ENCODE data around the gene MSH5. TPM values are rescaled to one million over a fixed set of nuclear protein-coding genes. Genes with fewer than 3 reads are reported as not detected.

MSH5 gene
- total RNA-seq, 1 donor from 2014 or later: 8.9 TPM

DNA sequence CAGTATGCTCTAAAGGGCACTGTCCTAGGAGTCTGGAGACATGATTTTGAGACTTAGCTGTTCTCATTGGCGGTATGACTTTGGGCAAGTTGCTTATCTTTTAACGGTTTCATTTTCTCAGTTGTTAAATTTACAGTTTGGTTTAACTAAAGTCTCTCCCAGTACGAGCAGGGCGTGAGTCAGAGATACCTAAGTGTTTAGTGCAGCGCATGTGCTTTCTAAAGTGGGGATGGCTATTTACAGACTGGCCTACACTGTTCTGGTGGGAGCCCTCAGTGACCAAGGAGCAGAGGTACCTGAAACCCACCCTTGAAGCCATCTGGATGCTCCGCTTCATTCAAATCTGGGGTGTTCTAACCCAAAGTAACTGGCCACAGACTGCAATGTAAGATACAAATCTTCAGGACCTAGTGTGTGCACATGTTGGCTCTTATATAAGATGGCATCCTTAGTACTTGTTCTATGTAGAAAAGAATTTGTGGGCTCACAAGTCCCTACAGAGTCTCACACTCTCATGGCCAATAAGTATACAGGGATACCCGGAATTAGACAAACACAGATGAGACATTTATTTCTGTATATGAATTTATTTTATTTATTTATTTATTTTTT is 10.7 kb downstream of the MSH5 start:
- Histone ChIP-seq H3K36me3 (ENCODE audit: control insufficient read depth, insufficient read depth, low read length) (no peaks in the 10 kb centered on the region), H3K27me3 (ENCODE audit: control insufficient read depth, insufficient read depth, low read length) (no peaks in the 10 kb centered on the region), H3K4me3 (ENCODE audit: low read depth, low read length) (no peak overlapping the region)
- TF ChIP-seq, protein P1, sequence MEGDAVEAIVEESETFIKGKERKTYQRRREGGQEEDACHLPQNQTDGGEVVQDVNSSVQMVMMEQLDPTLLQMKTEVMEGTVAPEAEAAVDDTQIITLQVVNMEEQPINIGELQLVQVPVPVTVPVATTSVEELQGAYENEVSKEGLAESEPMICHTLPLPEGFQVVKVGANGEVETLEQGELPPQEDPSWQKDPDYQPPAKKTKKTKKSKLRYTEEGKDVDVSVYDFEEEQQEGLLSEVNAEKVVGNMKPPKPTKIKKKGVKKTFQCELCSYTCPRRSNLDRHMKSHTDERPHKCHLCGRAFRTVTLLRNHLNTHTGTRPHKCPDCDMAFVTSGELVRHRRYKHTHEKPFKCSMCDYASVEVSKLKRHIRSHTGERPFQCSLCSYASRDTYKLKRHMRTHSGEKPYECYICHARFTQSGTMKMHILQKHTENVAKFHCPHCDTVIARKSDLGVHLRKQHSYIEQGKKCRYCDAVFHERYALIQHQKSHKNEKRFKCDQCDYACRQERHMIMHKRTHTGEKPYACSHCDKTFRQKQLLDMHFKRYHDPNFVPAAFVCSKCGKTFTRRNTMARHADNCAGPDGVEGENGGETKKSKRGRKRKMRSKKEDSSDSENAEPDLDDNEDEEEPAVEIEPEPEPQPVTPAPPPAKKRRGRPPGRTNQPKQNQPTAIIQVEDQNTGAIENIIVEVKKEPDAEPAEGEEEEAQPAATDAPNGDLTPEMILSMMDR (IDR thresholded peaks at IDR 0.05; ENCODE audit: insufficient read depth, low read length, poor library complexity, severe bottlenecking): no peak
- no peak for DNase-seq (ENCODE audit: low read depth)

DNA sequence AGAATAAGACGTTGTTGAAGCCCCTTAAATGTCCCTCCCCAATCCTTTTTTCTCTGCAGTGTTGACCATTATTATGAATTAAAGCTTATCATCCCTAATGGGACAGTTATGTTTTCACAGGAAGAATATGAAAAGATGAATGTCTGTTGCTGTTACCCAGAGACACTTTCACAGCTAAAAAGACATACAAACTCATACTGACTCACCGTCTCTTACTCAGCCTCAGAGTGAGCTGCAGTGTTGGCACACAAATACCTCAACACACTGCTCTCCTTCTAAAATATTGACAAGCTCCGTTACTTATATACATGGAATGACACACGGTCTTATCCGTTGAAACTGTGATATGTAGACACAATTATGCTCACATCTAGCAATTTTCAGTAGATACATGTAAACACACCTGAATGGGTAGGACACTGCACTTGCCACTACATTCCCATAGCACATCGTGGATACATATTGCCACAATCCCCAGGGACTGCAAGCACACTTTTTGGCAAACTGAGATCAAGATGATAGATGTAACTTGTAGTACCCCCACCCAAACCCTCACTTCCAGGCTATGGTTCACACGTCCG is 13.0 kb downstream of the MSH5 start:
- H3K27me3 ChIP-seq (ENCODE audit: control insufficient read depth, insufficient read depth, low read length): no peaks in the 10 kb centered on the region
- H3K4me3 ChIP-seq (ENCODE audit: low read depth, low read length): no peak overlapping the region
- TF ChIP-seq, protein P1 (IDR thresholded peaks at IDR 0.05; ENCODE audit: insufficient read depth, low read length, poor library complexity, severe bottlenecking): no peak
- H3K36me3 ChIP-seq (ENCODE audit: control insufficient read depth, insufficient read depth, low read length): no peaks in the 10 kb centered on the region
- DNase-seq (ENCODE audit: low read depth): no peak

DNA sequence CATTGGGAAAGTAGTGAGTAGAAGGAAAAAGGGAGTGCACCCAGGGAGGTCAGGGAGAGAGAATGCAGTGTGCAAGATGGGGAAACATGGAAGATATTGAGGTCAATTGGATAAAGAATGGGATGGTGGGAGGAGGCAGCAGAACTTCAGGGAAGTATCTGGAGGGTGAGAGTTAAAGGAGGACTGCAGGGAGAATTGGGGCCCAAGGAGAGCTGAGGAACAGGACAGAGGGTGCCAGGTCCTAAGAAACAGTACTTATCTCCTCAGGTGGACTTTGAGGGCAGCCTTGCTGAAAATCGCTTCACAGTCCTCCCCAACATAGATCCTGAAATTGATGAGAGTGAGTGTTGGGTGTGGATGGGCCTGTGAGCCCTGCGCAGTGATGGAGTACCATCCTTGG is 18.5 kb downstream of the MSH5 start:
- Histone ChIP-seq H3K27me3 (ENCODE audit: control insufficient read depth, insufficient read depth, low read length) (no peaks in the 10 kb centered on the region), H3K36me3 (ENCODE audit: control insufficient read depth, insufficient read depth, low read length) (no peaks in the 10 kb centered on the region), H3K4me3 (ENCODE audit: low read depth, low read length) (no peak overlapping the region)
- no peak for DNase-seq (ENCODE audit: low read depth)
- TF ChIP-seq, protein P1 (IDR thresholded peaks at IDR 0.05; ENCODE audit: insufficient read depth, low read length, poor library complexity, severe bottlenecking): no peak

DNA sequence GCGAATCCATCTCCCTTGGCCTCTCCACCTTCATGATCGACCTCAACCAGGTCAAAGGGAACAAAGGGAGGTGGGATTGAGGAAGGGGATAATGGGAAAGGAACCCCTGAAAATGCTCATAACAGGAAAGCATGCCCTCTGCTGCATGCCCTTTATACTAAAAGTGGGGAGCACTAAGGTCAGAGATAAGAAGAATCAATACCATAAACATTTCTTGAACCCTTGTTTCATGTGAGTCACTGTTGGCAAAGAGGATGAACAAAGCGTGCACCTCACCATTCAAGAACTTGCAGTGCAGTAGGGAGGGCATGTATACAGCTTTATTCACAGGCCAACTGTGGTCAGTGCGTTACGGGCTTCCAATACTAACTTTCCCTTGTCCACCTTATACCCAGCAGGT is 21.0 kb downstream of the MSH5 start:
- no peaks in the 10 kb centered on the region for H3K36me3 ChIP-seq (ENCODE audit: control insufficient read depth, insufficient read depth, low read length)
- no peaks in the 10 kb centered on the region for H3K27me3 ChIP-seq (ENCODE audit: control insufficient read depth, insufficient read depth, low read length)
- no peak overlapping the region for H3K4me3 ChIP-seq (ENCODE audit: low read depth, low read length)
- DNase-seq (ENCODE audit: low read depth): no peak
- TF ChIP-seq, protein P1 (IDR thresholded peaks at IDR 0.05; ENCODE audit: insufficient read depth, low read length, poor library complexity, severe bottlenecking): no peak

DNA sequence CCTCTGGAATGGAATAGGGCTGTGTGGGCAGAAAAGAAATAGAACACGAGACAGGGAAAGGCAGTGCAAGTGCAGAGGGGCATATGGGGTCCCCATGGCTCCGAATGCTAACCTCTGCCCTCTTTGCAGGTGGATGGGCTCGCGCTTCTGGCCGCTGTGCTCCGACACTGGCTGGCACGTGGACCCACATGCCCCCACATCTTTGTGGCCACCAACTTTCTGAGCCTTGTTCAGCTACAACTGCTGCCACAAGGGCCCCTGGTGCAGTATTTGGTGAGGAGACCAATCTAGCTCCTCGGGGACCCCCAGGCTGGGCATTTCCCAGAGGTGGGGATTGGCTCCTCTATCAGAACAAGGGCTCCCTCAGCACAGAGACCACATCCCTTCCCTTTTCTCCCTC is 21.5 kb downstream of the MSH5 start:
- DNase-seq (ENCODE audit: low read depth): no peak
- no peaks in the 10 kb centered on the region for H3K27me3 ChIP-seq (ENCODE audit: control insufficient read depth, insufficient read depth, low read length)
- TF ChIP-seq, protein P1 (IDR thresholded peaks at IDR 0.05; ENCODE audit: insufficient read depth, low read length, poor library complexity, severe bottlenecking): no peak
- H3K4me3 ChIP-seq (ENCODE audit: low read depth, low read length): no peak overlapping the region
- H3K36me3 ChIP-seq (ENCODE audit: control insufficient read depth, insufficient read depth, low read length): no peaks in the 10 kb centered on the region

DNA sequence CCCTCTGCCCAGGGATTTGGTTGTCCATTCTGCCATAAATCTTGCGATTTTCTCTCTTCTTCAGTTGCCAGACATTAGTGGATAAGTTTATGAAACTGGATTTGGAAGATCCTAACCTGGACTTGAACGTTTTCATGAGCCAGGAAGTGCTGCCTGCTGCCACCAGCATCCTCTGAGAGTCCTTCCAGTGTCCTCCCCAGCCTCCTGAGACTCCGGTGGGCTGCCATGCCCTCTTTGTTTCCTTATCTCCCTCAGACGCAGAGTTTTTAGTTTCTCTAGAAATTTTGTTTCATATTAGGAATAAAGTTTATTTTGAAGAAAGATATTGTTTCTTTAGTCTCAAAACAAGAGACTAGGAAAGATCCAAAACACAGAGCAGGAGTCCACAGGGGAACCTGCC is 22.6 kb downstream of the MSH5 start, which contains the start of gene SAPCD1:
Gene SAPCD1, plus strand, starts transcription at position 301 of the 400 bp plus-strand sequence. CDS start 399 bp downstream, outside the sequence.
- no peaks in the 10 kb centered on the region for H3K36me3 ChIP-seq (ENCODE audit: control insufficient read depth, insufficient read depth, low read length)
- H3K27me3 ChIP-seq (ENCODE audit: control insufficient read depth, insufficient read depth, low read length): no peaks in the 10 kb centered on the region
- no peak for DNase-seq (ENCODE audit: low read depth)
- TF ChIP-seq, protein P1 (IDR thresholded peaks at IDR 0.05; ENCODE audit: insufficient read depth, low read length, poor library complexity, severe bottlenecking): no peak
- no peak within 1 kb of the TSS for H3K4me3 ChIP-seq (ENCODE audit: low read depth, low read length)
